K562 (cell line): Measurements from ENCODE around the gene ACOT13. TPM values are rescaled to one million over a fixed set of nuclear protein-coding genes. Genes with fewer than 3 reads are reported as not detected.

ENCODE experiments used
- ZNF174 ChIP-seq: fragments of 250-450 bp; sonication (Bioruptor Pico); IDR thresholded peaks from 2 replicates; pipeline ENCODE4 v1.4.0; 2020; ENCODE audit warnings: mild to moderate bottlenecking
- polyA plus RNA-seq, 8 experiments: library from polyadenylated mRNA; depleted of rRNA in 4 of 8; stranded (reverse) in 5 of 8; unstranded in 3 of 8; fragments of >200 nt; fragmentation: Nextera tagmentation in 2 of 8; fragmentation: Illumina TruSeq in 1 of 8; extraction: Ambion mirVana in 2 of 8; extraction: Trizol in 1 of 8; gene quantifications; 2 replicates each; pipeline versions ENCODE4 v1.2.1 to v1.2.3, GENCODE V29; 2011 to 2014; ENCODE audit warnings: inconsistent platforms in 1 of 8, missing spikeins in 1 of 8
- total RNA-seq, 7 experiments: library from RNA; depleted of rRNA in 6 of 7; stranded (reverse); fragments of >200 nt in 6 of 7; fragmentation: Illumina TruSeq in 2 of 7; extraction: Trizol in 2 of 7; gene quantifications; 2 replicates each; pipeline versions ENCODE4 v1.2.1 to v1.2.3, GENCODE V29; 2011 to 2021; ENCODE audit warnings: low replicate concordance in 1 of 7
- TF ChIP-seq, protein P1 (sequence below): fragments of 450-650 bp; IDR thresholded peaks from 2 replicates; pipeline ENCODE4 v1.6.1; 2016; ENCODE audit warnings: low read depth

The ACOT13 gene
- total and polyA plus RNA-seq, 9 of the 15 experiments (the other 6 are each of a cell fraction or from before 2014, with no cell fraction given), result 14.1 to 129 (median 65.7) TPM

DNA sequence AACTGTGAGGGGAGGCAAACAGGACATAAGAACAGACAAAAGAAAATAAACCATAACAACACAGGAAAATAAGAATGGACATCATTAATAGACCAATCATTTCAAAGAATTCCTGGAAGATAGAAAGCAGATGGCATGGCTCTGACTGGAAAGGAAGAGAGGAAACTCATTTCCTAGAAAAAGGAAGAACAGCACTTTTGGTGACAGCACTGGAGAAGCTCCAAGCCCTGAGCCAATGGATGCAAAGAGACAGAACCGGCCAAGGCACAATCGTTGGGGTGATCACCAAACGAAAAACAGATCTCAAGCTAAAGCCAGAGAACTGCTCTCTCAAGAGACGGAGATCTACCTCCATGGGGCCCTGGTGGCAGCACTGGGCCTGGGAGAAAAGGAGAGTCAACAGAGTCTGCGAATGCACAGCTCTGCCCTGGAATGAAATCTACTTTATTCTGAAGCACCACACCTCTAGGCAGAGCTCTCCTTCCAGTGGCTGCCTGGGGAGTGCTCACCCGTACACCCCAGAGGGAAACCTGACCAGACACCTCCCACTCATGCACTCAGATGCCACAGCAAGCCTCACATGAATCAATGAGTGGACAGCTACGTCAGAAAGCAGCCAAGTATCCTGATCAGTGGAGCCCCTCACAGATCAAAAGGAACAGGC, 45.1 kb upstream of the ACOT13 start (continued):
- TF ChIP-seq, protein P1, sequence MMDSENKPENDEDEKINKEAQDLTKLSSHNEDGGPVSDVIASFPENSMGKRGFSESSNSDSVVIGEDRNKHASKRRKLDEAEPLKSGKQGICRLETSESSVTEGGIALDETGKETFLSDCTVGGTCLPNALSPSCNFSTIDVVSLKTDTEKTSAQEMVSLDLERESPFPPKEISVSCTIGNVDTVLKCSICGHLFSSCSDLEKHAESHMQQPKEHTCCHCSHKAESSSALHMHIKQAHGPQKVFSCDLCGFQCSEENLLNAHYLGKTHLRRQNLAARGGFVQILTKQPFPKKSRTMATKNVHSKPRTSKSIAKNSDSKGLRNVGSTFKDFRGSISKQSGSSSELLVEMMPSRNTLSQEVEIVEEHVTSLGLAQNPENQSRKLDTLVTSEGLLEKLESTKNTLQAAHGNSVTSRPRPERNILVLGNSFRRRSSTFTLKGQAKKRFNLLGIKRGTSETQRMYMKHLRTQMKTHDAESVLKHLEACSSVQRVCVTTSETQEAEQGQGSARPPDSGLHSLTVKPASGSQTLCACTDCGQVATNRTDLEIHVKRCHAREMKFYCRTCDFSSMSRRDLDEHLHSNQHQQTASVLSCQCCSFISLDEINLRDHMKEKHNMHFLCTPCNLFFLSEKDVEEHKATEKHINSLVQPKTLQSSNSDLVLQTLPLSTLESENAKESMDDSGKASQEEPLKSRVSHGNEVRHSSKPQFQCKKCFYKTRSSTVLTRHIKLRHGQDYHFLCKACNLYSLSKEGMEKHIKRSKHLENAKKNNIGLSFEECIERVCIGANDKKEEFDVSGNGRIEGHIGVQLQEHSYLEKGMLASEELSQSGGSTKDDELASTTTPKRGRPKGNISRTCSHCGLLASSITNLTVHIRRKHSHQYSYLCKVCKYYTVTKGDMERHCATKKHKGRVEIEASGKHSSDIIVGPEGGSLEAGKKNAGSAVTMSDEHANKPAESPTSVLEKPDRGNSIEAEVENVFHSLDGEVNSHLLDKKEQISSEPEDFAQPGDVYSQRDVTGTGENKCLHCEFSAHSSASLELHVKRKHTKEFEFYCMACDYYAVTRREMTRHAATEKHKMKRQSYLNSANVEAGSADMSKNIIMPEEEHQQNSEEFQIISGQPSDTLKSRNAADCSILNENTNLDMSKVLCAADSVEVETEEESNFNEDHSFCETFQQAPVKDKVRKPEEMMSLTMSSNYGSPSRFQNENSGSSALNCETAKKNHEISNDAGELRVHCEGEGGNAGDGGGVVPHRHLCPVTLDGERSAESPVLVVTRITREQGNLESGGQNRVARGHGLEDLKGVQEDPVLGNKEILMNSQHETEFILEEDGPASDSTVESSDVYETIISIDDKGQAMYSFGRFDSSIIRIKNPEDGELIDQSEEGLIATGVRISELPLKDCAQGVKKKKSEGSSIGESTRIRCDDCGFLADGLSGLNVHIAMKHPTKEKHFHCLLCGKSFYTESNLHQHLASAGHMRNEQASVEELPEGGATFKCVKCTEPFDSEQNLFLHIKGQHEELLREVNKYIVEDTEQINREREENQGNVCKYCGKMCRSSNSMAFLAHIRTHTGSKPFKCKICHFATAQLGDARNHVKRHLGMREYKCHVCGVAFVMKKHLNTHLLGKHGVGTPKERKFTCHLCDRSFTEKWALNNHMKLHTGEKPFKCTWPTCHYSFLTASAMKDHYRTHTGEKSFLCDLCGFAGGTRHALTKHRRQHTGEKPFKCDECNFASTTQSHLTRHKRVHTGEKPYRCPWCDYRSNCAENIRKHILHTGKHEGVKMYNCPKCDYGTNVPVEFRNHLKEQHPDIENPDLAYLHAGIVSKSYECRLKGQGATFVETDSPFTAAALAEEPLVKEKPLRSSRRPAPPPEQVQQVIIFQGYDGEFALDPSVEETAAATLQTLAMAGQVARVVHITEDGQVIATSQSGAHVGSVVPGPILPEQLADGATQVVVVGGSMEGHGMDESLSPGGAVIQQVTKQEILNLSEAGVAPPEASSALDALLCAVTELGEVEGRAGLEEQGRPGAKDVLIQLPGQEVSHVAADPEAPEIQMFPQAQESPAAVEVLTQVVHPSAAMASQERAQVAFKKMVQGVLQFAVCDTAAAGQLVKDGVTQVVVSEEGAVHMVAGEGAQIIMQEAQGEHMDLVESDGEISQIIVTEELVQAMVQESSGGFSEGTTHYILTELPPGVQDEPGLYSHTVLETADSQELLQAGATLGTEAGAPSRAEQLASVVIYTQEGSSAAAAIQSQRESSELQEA, result no peak
- no peak for TF ChIP-seq ZNF174 (CRISPR knock-in tag)
